Testis (tissue), 3 donors: ENCODE measurements around the gene BLM. TPM values are rescaled to one million over a fixed set of nuclear protein-coding genes. Genes with fewer than 3 reads are reported as not detected.

Source experiments
- DNase-seq: peaks from one replicate; pipeline ENCODE4 v3.0.0-alpha.2; 2019
- H3K27ac ChIP-seq, 2 donors: fragments of 200-600 bp; sonication (generic); one replicate each; pipeline ENCODE4 v1.5.1; 2019
- H3K27me3 ChIP-seq: fragments of 200-600 bp; sonication (generic); one replicate; pipeline ENCODE4 v1.5.1; 2019
- H3K36me3 ChIP-seq: fragments of 200-600 bp; sonication (generic); one replicate; pipeline ENCODE4 v1.5.1; 2017; ENCODE audit warnings: low read depth; ENCODE audit errors: missing control alignments
- H3K4me1 ChIP-seq: fragments of 200-600 bp; sonication (generic); one replicate; pipeline ENCODE4 v1.5.1; 2019
- H3K4me3 ChIP-seq, 2 donors: fragments of 200-600 bp; sonication (generic); one replicate each; pipeline ENCODE4 v1.5.1; 2017 to 2019
- H3K9me3 ChIP-seq: fragments of 200-600 bp; sonication (generic); one replicate; pipeline ENCODE4 v1.5.1; 2017
- POLR2A ChIP-seq: fragments of 450-650 bp; IDR thresholded peaks from one replicate; pipeline ENCODE4 v1.6.1; 2017; ENCODE audit warnings: antibody characterized with exemption, mild to moderate bottlenecking, moderate library complexity
- WGBS, 2 donors: methylation state at CpG; one replicate each; pipeline ENCODE4 v1.1.5; 2018; 5-methylcytosine and 5-hydroxymethylcytosine counted together
- intact Hi-C: fragments of 100-400 bp; cut with DNase I; formaldehyde crosslinking; loops from one replicate; pipeline ENCODE4 v1.15.1; 2023; ENCODE audit warnings: low total_unique reads
- polyA plus RNA-seq: library from polyadenylated mRNA; stranded (reverse); fragments of 350-450 nt; fragmentation: Illumina TruSeq; extraction: RNeasy Lipid Tissue Mini Kit (QIAGEN cat#74804); gene quantifications from one replicate; pipeline ENCODE4 v1.2.3, GENCODE V29; 2014; ENCODE audit warnings: low read depth, low replicate concordance; ENCODE audit not compliant: insufficient read depth
- total RNA-seq, 2 donors: library from RNA; depleted of rRNA; stranded (reverse); fragments of >200 nt; gene quantifications; one replicate each; pipeline ENCODE4 v1.2.3, GENCODE V29; 2016
- TF ChIP-seq, protein P1 (sequence below), 3 experiments: fragments of 450-650 bp in 2 of 3; fragments of 200-600 bp in 1 of 3; sonication (generic) in 1 of 3; IDR thresholded peaks; one replicate each; pipeline ENCODE4 v1.5.1; 2016 to 2019; ENCODE audit warnings: antibody characterized with exemption in 3 of 3, mild to moderate bottlenecking in 2 of 3, moderate library complexity in 1 of 3

The BLM gene
- total and polyA plus RNA-seq, 3 donors from 2014 or later = 5.8 to 6.7 (median 5.9) TPM

DNA sequence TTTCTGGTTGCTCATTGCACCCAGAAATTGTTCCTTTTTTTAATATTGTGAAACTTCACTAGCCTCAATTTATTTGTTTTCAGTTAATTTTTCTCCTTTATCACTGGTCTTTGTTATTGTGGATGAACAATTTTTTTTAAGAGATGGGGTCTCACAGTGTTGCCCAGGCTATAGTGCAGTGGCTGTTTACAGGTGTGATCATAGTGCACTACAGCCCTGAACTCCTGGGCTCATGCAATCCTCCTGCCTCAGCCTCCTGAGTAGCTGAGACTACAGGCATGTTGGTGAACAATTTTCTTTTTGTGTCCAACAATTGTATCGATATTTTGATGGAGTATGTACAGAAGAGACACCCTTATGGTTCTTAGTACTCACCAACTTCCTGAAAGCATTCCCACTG is 26.3 kb downstream of the BLM start:
- no peaks in the 10 kb centered on the region for H3K9me3 ChIP-seq
- TF ChIP-seq POLR2A = no peak
- TF ChIP-seq, protein P1, sequence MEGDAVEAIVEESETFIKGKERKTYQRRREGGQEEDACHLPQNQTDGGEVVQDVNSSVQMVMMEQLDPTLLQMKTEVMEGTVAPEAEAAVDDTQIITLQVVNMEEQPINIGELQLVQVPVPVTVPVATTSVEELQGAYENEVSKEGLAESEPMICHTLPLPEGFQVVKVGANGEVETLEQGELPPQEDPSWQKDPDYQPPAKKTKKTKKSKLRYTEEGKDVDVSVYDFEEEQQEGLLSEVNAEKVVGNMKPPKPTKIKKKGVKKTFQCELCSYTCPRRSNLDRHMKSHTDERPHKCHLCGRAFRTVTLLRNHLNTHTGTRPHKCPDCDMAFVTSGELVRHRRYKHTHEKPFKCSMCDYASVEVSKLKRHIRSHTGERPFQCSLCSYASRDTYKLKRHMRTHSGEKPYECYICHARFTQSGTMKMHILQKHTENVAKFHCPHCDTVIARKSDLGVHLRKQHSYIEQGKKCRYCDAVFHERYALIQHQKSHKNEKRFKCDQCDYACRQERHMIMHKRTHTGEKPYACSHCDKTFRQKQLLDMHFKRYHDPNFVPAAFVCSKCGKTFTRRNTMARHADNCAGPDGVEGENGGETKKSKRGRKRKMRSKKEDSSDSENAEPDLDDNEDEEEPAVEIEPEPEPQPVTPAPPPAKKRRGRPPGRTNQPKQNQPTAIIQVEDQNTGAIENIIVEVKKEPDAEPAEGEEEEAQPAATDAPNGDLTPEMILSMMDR (IDR thresholded peaks at IDR 0.05) = no peak
- no peak overlapping the region for H3K4me3 ChIP-seq
- H3K4me1 ChIP-seq = peaks cover 3% of the 10 kb centered on the region
- no peaks in the 10 kb centered on the region for H3K27me3 ChIP-seq
- intact Hi-C loops = no loop called here
- 57 to 87% methylated on average over 1 of the region's 1 CpG for WGBS, 2 donors
- DNase-seq = no peak
- no peaks in the 10 kb centered on the region for H3K36me3 ChIP-seq
- no peak overlapping the region for H3K27ac ChIP-seq

- intact Hi-C loops = no loop called here
- Histone ChIP-seq H3K27me3 (no peaks in the 10 kb centered on the region), H3K4me1 (peaks cover 3% of the 10 kb centered on the region), H3K27ac (no peak overlapping the region), H3K4me3 (no peak overlapping the region), H3K36me3 (no peaks in the 10 kb centered on the region), H3K9me3 (no peaks in the 10 kb centered on the region)
- WGBS, 2 donors = 94 to 95% methylated on average over 8 of the region's 8 CpGs
- no peak for TF ChIP-seq POLR2A
- TF ChIP-seq, protein P1 (IDR thresholded peaks at IDR 0.05) = no peak
- no peak for DNase-seq
Observed at GRCh38 chr15:90744759-90745402, 27.7 kb downstream of the BLM start.

GRCh38 chr15:90749754-90750153 is 32.6 kb downstream of the BLM start:
- DNase-seq = no peak
- intact Hi-C loops = no loop called here
- no peaks in the 10 kb centered on the region for H3K9me3 ChIP-seq
- TF ChIP-seq, protein P1 (IDR thresholded peaks at IDR 0.05) = no peak
- TF ChIP-seq POLR2A = no peak
- H3K27me3 ChIP-seq = no peaks in the 10 kb centered on the region
- H3K4me3 ChIP-seq = no peak overlapping the region
- WGBS, 2 donors = 95 to 96% methylated on average over 3 of the region's 3 CpGs
- no peak overlapping the region for H3K27ac ChIP-seq
- H3K4me1 ChIP-seq = no peaks in the 10 kb centered on the region
- H3K36me3 ChIP-seq = no peaks in the 10 kb centered on the region

- no peaks in the 10 kb centered on the region for H3K36me3 ChIP-seq
- H3K27me3 ChIP-seq = no peaks in the 10 kb centered on the region
- H3K27ac ChIP-seq = no peak overlapping the region
- H3K9me3 ChIP-seq = no peaks in the 10 kb centered on the region
- H3K4me3 ChIP-seq = no peak overlapping the region
- intact Hi-C loops = no loop called here
- TF ChIP-seq POLR2A = no peak
- TF ChIP-seq, protein P1 (IDR thresholded peaks at IDR 0.05) = no peak
- no peak for DNase-seq
- WGBS, 2 donors = 89 to 90% methylated on average over 7 of the region's 7 CpGs
- no peaks in the 10 kb centered on the region for H3K4me1 ChIP-seq
Observed at GRCh38 chr15:90750186-90750585, 33.0 kb downstream of the BLM start.

- H3K27me3 ChIP-seq = no peaks in the 10 kb centered on the region
- no peaks in the 10 kb centered on the region for H3K9me3 ChIP-seq
- no peak for DNase-seq
- no peaks in the 10 kb centered on the region for H3K4me1 ChIP-seq
- intact Hi-C loops = no loop called here
- no peak overlapping the region for H3K4me3 ChIP-seq
- whole genome bisulfite sequencing, 2 donors = 88 to 90% methylated on average over 8 of the region's 8 CpGs
- no peaks in the 10 kb centered on the region for H3K36me3 ChIP-seq
- TF ChIP-seq, protein P1 (IDR thresholded peaks at IDR 0.05) = no peak
- TF ChIP-seq POLR2A = no peak
- no peak overlapping the region for H3K27ac ChIP-seq
Observed at GRCh38 chr15:90751300-90751825, 34.2 kb downstream of the BLM start.
